SH-SY5Y (cell line): ENCODE results near the gene SPTBN5.

Experiments used
- GATA2 ChIP-seq: IDR thresholded peaks from 2 replicates; pipeline ENCODE4 v1.6.1; 2011; ENCODE audit warnings: mild to moderate bottlenecking, low read depth, low read length
- GATA3 ChIP-seq: IDR thresholded peaks from 2 replicates; pipeline ENCODE4 v1.6.1; 2011; ENCODE audit warnings: low read depth, mild to moderate bottlenecking, low read length, moderate library complexity

DNA sequence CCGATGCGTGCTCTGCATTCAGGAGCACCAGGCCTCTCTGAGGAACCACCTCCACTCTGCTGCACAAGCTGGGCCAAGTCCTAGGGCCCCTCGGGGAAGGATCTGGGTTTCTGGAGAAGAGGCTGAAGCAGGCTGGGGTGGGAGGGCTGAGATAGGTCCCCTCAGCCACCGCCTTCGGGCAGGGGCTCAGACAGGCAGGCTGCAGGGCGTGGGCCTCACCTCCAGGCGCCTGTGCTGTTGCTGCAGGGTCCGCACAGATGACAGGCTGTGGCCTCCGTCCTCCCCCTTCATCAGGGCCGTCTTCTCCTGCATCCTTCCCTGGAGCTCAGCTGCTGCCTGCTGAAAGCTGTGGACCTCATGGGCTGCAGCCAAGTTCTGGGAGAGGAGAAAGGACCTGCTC lies 40.0 kb downstream of the SPTBN5 start:
- no peak for TF ChIP-seq GATA2
- TF ChIP-seq GATA3: no peak
